H9 (cell line): ENCODE results near the gene ENOX1. TPM values are rescaled to one million over a fixed set of nuclear protein-coding genes. Genes with fewer than 3 reads are reported as not detected.

Experiments used
- DNase-seq: peaks from one replicate; pipeline ENCODE4 v3.0.0-alpha.2; 2017
- H2AFZ ChIP-seq: one replicate; pipeline ENCODE4 v1.6.1; 2013; ENCODE audit warnings: mild to moderate bottlenecking, low read length, control low read depth, moderate library complexity
- H2AK5ac ChIP-seq: 2 replicates; pipeline ENCODE4 v1.6.1; 2013; ENCODE audit warnings: low read length, control low read depth, mixed read lengths; ENCODE audit not compliant: insufficient read length
- H2BK120ac ChIP-seq: one replicate; pipeline ENCODE4 v1.6.1; 2013; ENCODE audit warnings: low read depth, mild to moderate bottlenecking, low read length, control low read depth, inconsistent platforms; ENCODE audit not compliant: poor library complexity, severe bottlenecking
- H2BK12ac ChIP-seq: 2 replicates; pipeline ENCODE4 v1.6.1; 2013; ENCODE audit warnings: low read length, control low read depth, mixed read lengths, low read depth; ENCODE audit not compliant: insufficient read length
- H2BK15ac ChIP-seq: 2 replicates; pipeline ENCODE4 v1.6.1; 2013; ENCODE audit warnings: low read depth, low read length, control low read depth
- H2BK20ac ChIP-seq: one replicate; pipeline ENCODE4 v1.6.1; 2013; ENCODE audit warnings: low read depth, mild to moderate bottlenecking, low read length, control low read depth, inconsistent platforms; ENCODE audit not compliant: poor library complexity, severe bottlenecking
- H2BK5ac ChIP-seq: 2 replicates; pipeline ENCODE4 v1.6.1; 2013; ENCODE audit warnings: low read length, control low read depth, mixed read lengths; ENCODE audit not compliant: insufficient read length
- H3K14ac ChIP-seq: 2 replicates; pipeline ENCODE4 v1.6.1; 2013; ENCODE audit warnings: low read length, control low read depth; ENCODE audit not compliant: insufficient read depth
- H3K18ac ChIP-seq: 2 replicates; pipeline ENCODE4 v1.6.1; 2013; ENCODE audit warnings: low read depth, mild to moderate bottlenecking, mixed read lengths, low read length, control low read depth; ENCODE audit not compliant: insufficient read length
- H3K23ac ChIP-seq: 2 replicates; pipeline ENCODE4 v1.6.1; 2013; ENCODE audit warnings: low read length, control low read depth, mixed read lengths, low read depth; ENCODE audit not compliant: insufficient read length
- H3K23me2 ChIP-seq: 2 replicates; pipeline ENCODE4 v1.6.1; 2013; ENCODE audit warnings: low read depth, mild to moderate bottlenecking, mixed read lengths, low read length, control low read depth; ENCODE audit not compliant: insufficient read length, poor library complexity, severe bottlenecking
- H3K27ac ChIP-seq: 2 replicates; pipeline ENCODE4 v1.5.1; 2013; ENCODE audit warnings: low read length, control low read depth, mixed read lengths, low read depth; ENCODE audit not compliant: insufficient read length
- H3K27me3 ChIP-seq: 2 replicates; pipeline ENCODE4 v1.6.1; 2013; ENCODE audit warnings: low read length, control low read depth, inconsistent platforms; ENCODE audit not compliant: insufficient read depth
- H3K4ac ChIP-seq: 2 replicates; pipeline ENCODE4 v1.6.1; 2013; ENCODE audit warnings: low read depth, mild to moderate bottlenecking, control low read depth, inconsistent platforms, low read length, moderate library complexity
- H3K4me1 ChIP-seq: 2 replicates; pipeline ENCODE4 v1.6.1; 2013; ENCODE audit warnings: low read length, control low read depth, inconsistent platforms; ENCODE audit not compliant: insufficient read depth
- H3K4me2 ChIP-seq: 2 replicates; pipeline ENCODE4 v1.6.1; 2013; ENCODE audit warnings: low read length, control low read depth, mixed read lengths; ENCODE audit not compliant: insufficient read length, insufficient read depth
- H3K56ac ChIP-seq: 2 replicates; pipeline ENCODE4 v1.6.1; 2013; ENCODE audit warnings: low read depth, mild to moderate bottlenecking, mixed read lengths, low read length, control low read depth; ENCODE audit not compliant: insufficient read length
- H3K79me1 ChIP-seq: 2 replicates; pipeline ENCODE4 v1.6.1; 2013; ENCODE audit warnings: low read depth, mild to moderate bottlenecking, moderate library complexity, low read length, control low read depth, inconsistent platforms; ENCODE audit not compliant: insufficient read depth, poor library complexity, severe bottlenecking
- H3K79me2 ChIP-seq: 2 replicates; pipeline ENCODE4 v1.6.1; 2013; ENCODE audit warnings: low read length, control low read depth, inconsistent platforms; ENCODE audit not compliant: insufficient read depth
- H3K9ac ChIP-seq: 2 replicates; pipeline ENCODE4 v1.6.1; 2013; ENCODE audit warnings: low read length, control low read depth, mixed read lengths; ENCODE audit not compliant: insufficient read length; ENCODE audit errors: extremely low read depth
- H3K9me3 ChIP-seq: one replicate; pipeline ENCODE4 v1.6.1; 2013; ENCODE audit warnings: low read depth, low read length, inconsistent platforms; ENCODE audit not compliant: control insufficient read depth
- H3T11ph ChIP-seq: one replicate; pipeline ENCODE4 v1.6.1; 2013; ENCODE audit warnings: mild to moderate bottlenecking, low read length, control low read depth, inconsistent platforms
- H4K20me1 ChIP-seq: one replicate; pipeline ENCODE4 v1.6.1; 2013; ENCODE audit not compliant: control insufficient read depth, insufficient read length, insufficient read depth
- H4K5ac ChIP-seq: 2 replicates; pipeline ENCODE4 v1.6.1; 2013; ENCODE audit warnings: low read depth, mild to moderate bottlenecking, mixed read lengths, low read length, control low read depth; ENCODE audit not compliant: insufficient read length
- H4K8ac ChIP-seq: replicated peaks from 2 replicates; pipeline ENCODE4 v1.6.1; 2013; ENCODE audit warnings: low read length, control low read depth, mixed read lengths, low read depth; ENCODE audit not compliant: insufficient read length
- H4K91ac ChIP-seq: 2 replicates; pipeline ENCODE4 v1.6.1; 2013; ENCODE audit warnings: low read depth, mild to moderate bottlenecking, moderate library complexity, mixed read lengths, low read length, control low read depth; ENCODE audit not compliant: insufficient read length
- H3K27ac Mint-ChIP-seq, 3 experiments: 2 replicates in 2 of 3; 3 replicates in 1 of 3; pipeline ENCODE4 v1.8.0; 2020 to 2021; ENCODE audit warnings: mixed read lengths in 3 of 3, mild to moderate bottlenecking in 1 of 3, moderate library complexity in 1 of 3
- H3K27me3 Mint-ChIP-seq: 2 replicates; pipeline ENCODE4 v1.8.0; 2021; ENCODE audit warnings: low read depth, mild to moderate bottlenecking, moderate library complexity, mixed read lengths
- H3K36me3 Mint-ChIP-seq, 3 experiments: 2 replicates in 2 of 3; 3 replicates in 1 of 3; pipeline ENCODE4 v1.8.0; 2020 to 2021; ENCODE audit warnings: low read depth in 3 of 3, mixed read lengths in 3 of 3; ENCODE audit not compliant: insufficient read depth in 1 of 3
- H3K4me1 Mint-ChIP-seq, 2 experiments: 2 replicates each; pipeline ENCODE4 v1.8.0; 2020; ENCODE audit warnings: mixed read lengths in 2 of 2
- H3K4me3 Mint-ChIP-seq, 2 experiments: 2 replicates in 1 of 2; 3 replicates in 1 of 2; pipeline ENCODE4 v1.8.0; 2020 to 2021; ENCODE audit warnings: mild to moderate bottlenecking in 2 of 2, mixed read lengths in 2 of 2, moderate library complexity in 1 of 2
- H3K9me3 Mint-ChIP-seq, 2 experiments: 2 replicates in 1 of 2; 3 replicates in 1 of 2; pipeline ENCODE4 v1.8.0; 2020; ENCODE audit warnings: mild to moderate bottlenecking in 2 of 2, mixed read lengths in 2 of 2, moderate library complexity in 1 of 2
- CTCF ChIP-seq: fragments of 200-600 bp; sonication (generic); conservative IDR thresholded peaks from 3 replicates; pipeline ENCODE4 v1.8.0; 2021; ENCODE audit warnings: antibody characterized with exemption, mild to moderate bottlenecking
- total RNA-seq: library from RNA; stranded (reverse); gene quantifications from 2 replicates; pipeline ENCODE4 v1.2.1, GENCODE V29; 2021

Gene ENOX1
- total RNA-seq, 1 experiment from 2014 or later: 0.24 TPM

DNA sequence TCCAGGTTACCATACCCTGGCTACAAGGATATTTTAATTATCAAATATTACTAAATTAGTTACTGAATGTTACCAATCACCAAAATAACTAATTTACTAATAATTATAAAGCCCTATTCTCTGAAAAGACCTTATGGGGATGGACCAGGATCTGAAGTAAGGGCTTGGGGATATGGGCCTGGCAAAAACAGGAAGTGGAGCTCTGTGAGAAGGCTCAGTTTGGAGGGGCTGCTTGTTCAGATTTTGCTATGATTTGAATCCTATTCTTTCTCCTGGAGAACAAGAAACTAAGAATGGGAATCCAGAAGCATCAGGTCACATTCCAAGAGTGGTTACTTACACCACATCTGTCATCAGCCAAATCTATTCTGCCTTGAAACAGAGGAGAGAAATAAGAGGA is 615.3 kb downstream of the ENOX1 start:
- Histone ChIP-seq H3K9ac (no peak overlapping the region), H3K4me2 (no peak overlapping the region), H3K79me1 (no peaks in the 10 kb centered on the region), H3K79me2 (no peaks in the 10 kb centered on the region), H4K8ac (no peak overlapping the region), H4K5ac (no peak overlapping the region), H3K23me2 (no peaks in the 10 kb centered on the region), H3T11ph (no peak overlapping the region), H3K14ac (no peak overlapping the region), H3K18ac (no peak overlapping the region), H2AFZ (no peak overlapping the region), H2AK5ac (no peak overlapping the region), H2BK5ac (no peak overlapping the region), H3K23ac (no peak overlapping the region), H4K20me1 (no peaks in the 10 kb centered on the region), H2BK20ac (no peak overlapping the region), H2BK15ac (no peak overlapping the region), H4K91ac (no peak overlapping the region), H3K4me1 (no peaks in the 10 kb centered on the region), H3K27me3 (no peaks in the 10 kb centered on the region), H3K56ac (no peak overlapping the region), H3K4ac (no peak overlapping the region), H2BK12ac (no peak overlapping the region), H3K9me3 (no peaks in the 10 kb centered on the region), H3K27ac (no peak overlapping the region), H2BK120ac (no peak overlapping the region)
- H3K27ac Mint-ChIP-seq: no peak overlapping the region
- peaks cover 0 to 4% (median 0%) of the 10 kb centered on the region in 3 experiments; a peak in 1 of 7 replicates for H3K36me3 Mint-ChIP-seq
- no peak for TF ChIP-seq CTCF
- no peaks in the 10 kb centered on the region for H3K27me3 Mint-ChIP-seq
- H3K9me3 Mint-ChIP-seq: peaks cover 0 to 8% of the 10 kb centered on the region in 2 experiments; a peak in 3 of 5 replicates
- peaks cover 9 to 13% of the 10 kb centered on the region in 2 experiments for H3K4me1 Mint-ChIP-seq
- no peak overlapping the region for H3K4me3 Mint-ChIP-seq
- DNase-seq: no peak
